ENCODE data around the gene VWA3B. TPM values are rescaled to one million over a fixed set of nuclear protein-coding genes. Genes with fewer than 3 reads are reported as not detected.
"Not testable (repeated sequence)": the region's sequence is repeated elsewhere in the genome, so short reads cannot be mapped to it uniquely, and the experiment has no call there.

VWA3B gene
- total RNA-seq, 1 experiment from 2014 or later: not detected

DNA sequence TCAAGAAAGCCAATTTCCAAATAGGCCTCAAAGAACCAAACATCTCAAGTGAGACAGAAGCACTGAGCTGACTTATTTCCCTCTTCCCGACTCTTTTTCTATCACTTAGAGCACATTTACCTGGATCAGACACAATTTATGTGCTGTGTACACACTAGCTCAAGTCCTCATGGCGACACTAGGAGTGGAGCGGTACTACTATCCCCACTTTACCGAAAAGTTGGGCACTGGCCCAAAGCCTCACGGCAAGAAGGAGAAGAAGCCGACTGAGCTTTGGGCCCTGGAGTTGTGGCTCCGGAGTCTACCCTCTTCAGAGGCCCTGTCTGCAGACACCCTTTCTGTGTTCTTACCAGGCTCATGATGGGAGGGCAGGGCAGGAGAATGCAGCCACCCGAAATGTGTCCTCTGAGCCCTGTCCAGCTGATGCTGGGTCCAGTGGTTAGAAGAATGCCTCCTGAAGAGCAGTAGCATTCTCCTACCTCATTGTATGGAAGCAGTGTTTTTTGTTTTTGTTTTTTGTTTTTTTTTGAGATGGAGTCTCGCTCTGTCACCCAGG is 167.6 kb downstream of the VWA3B start:
- no peak overlapping the region for H3K27ac ChIP-seq (ENCODE audit: low read depth, low read length, poor library complexity, severe bottlenecking)
- H3K27me3 ChIP-seq (replicated peaks; ENCODE audit: insufficient read depth, low read depth, low read length, poor library complexity): peaks cover 15% of the 10 kb centered on the region
- H3K36me3 ChIP-seq (ENCODE audit: insufficient read depth, low read length, poor library complexity, severe bottlenecking): no peaks in the 10 kb centered on the region
- H3K9me3 ChIP-seq (ENCODE audit: low read depth, low read length, poor library complexity, severe bottlenecking): no peaks in the 10 kb centered on the region
- H3K4me1 ChIP-seq (ENCODE audit: insufficient read depth, low read length, poor library complexity, severe bottlenecking): no peaks in the 10 kb centered on the region
- DNase-seq (ENCODE audit: low spot score): no peak
- intact Hi-C loops (cut with micrococcal nuclease; ENCODE audit: unreplicated experiment): no loop called here
- CTCF ChIA-PET: no interaction called here
- TF ChIP-seq, protein P1, sequence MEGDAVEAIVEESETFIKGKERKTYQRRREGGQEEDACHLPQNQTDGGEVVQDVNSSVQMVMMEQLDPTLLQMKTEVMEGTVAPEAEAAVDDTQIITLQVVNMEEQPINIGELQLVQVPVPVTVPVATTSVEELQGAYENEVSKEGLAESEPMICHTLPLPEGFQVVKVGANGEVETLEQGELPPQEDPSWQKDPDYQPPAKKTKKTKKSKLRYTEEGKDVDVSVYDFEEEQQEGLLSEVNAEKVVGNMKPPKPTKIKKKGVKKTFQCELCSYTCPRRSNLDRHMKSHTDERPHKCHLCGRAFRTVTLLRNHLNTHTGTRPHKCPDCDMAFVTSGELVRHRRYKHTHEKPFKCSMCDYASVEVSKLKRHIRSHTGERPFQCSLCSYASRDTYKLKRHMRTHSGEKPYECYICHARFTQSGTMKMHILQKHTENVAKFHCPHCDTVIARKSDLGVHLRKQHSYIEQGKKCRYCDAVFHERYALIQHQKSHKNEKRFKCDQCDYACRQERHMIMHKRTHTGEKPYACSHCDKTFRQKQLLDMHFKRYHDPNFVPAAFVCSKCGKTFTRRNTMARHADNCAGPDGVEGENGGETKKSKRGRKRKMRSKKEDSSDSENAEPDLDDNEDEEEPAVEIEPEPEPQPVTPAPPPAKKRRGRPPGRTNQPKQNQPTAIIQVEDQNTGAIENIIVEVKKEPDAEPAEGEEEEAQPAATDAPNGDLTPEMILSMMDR (conservative IDR thresholded peaks at IDR 0.05; ENCODE audit: low read depth, low read length): no peak
- no peak for TF ChIP-seq EZH2 (IDR thresholded peaks at IDR 0.05; ENCODE audit: borderline replicate concordance, low read depth, low read length, poor library complexity, severe bottlenecking)
- POLR2A ChIA-PET (ENCODE audit: low non-redundant PET): no interaction called here
- BruUV-seq (replicated peaks): no TSS peak
- H3K4me3 ChIP-seq (ENCODE audit: low read depth, low read length, poor library complexity, severe bottlenecking): no peak overlapping the region

DNA sequence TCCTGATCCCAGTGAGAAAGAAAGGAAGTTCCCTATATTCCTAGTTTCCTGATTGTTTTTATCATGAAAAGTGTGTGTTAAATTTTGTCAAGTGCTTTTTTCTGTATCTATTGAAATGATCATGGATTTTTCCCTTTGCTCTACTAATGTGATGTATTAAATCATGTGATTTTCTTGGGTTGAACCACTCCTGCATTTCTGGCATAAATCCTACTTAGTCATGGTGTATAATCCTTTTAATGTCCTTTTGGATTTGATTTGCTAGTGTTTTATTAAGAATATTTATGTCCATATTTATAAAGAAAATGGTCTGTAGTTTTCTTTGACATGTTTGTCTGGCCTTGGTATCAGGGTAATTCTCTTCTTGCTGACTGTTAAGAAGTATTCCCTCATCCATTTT is 171.9 kb downstream of the VWA3B start:
- BruUV-seq (replicated peaks): no TSS peak
- H3K9me3 ChIP-seq (ENCODE audit: low read depth, low read length, poor library complexity, severe bottlenecking): peaks cover 13% of the 10 kb centered on the region

DNA sequence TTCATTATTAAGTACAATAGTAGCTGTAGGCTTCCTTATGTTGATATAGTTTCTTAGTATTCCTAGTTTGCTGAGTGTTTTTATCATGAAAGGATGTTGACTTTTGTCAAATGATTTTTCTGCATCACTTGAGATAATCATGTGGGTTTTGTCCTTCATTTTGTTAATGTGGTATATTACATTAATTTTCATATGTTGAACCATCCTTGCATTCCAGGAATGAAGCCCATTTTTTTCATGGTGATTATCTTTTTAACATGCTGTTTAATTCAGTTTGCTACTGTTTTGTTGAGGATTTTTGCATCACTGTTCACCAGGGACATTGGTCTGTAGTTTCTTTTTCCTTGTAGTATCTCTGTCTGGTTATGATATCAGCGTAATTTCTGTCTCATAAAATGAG is 176.4 kb downstream of the VWA3B start:
- Histone ChIP-seq H3K27me3 (replicated peaks; ENCODE audit: insufficient read depth, low read depth, low read length, poor library complexity) (peaks cover 2% of the 10 kb centered on the region), H3K4me3 (ENCODE audit: low read depth, low read length, poor library complexity, severe bottlenecking) (no peak overlapping the region), H3K4me1 (ENCODE audit: insufficient read depth, low read length, poor library complexity, severe bottlenecking) (no peaks in the 10 kb centered on the region), H3K9me3 (ENCODE audit: low read depth, low read length, poor library complexity, severe bottlenecking) (peaks cover 17% of the 10 kb centered on the region), H3K36me3 (ENCODE audit: insufficient read depth, low read length, poor library complexity, severe bottlenecking) (no peaks in the 10 kb centered on the region), H3K27ac (ENCODE audit: low read depth, low read length, poor library complexity, severe bottlenecking) (no peak overlapping the region)
- BruUV-seq (replicated peaks): no TSS peak
- intact Hi-C loops (cut with micrococcal nuclease; ENCODE audit: unreplicated experiment): no loop called here
- DNase-seq (ENCODE audit: low spot score): no peak
- POLR2A ChIA-PET (ENCODE audit: low non-redundant PET): no interaction called here
- CTCF ChIA-PET: no interaction called here
- TF ChIP-seq, protein P1 (conservative IDR thresholded peaks at IDR 0.05; ENCODE audit: low read depth, low read length): no peak
- no peak for TF ChIP-seq EZH2 (IDR thresholded peaks at IDR 0.05; ENCODE audit: borderline replicate concordance, low read depth, low read length, poor library complexity, severe bottlenecking)

More for the DNA sequence above, 171.9 kb downstream of the VWA3B start:
- Histone ChIP-seq H3K36me3 (ENCODE audit: insufficient read depth, low read length, poor library complexity, severe bottlenecking) (no peaks in the 10 kb centered on the region), H3K27ac (ENCODE audit: low read depth, low read length, poor library complexity, severe bottlenecking) (no peak overlapping the region), H3K4me3 (ENCODE audit: low read depth, low read length, poor library complexity, severe bottlenecking) (no peak overlapping the region), H3K4me1 (ENCODE audit: insufficient read depth, low read length, poor library complexity, severe bottlenecking) (no peaks in the 10 kb centered on the region), H3K27me3 (replicated peaks; ENCODE audit: insufficient read depth, low read depth, low read length, poor library complexity) (peaks cover 15% of the 10 kb centered on the region)
- ChIA-PET CTCF (no interaction called here), POLR2A (ENCODE audit: low non-redundant PET) (no interaction called here)
- no peak for DNase-seq (ENCODE audit: low spot score)
- intact Hi-C loops (cut with micrococcal nuclease; ENCODE audit: unreplicated experiment): no loop called here
- TF ChIP-seq EZH2 (IDR thresholded peaks at IDR 0.05; ENCODE audit: borderline replicate concordance, low read depth, low read length, poor library complexity, severe bottlenecking): no peak
- TF ChIP-seq, protein P1 (conservative IDR thresholded peaks at IDR 0.05; ENCODE audit: low read depth, low read length): no peak

DNA sequence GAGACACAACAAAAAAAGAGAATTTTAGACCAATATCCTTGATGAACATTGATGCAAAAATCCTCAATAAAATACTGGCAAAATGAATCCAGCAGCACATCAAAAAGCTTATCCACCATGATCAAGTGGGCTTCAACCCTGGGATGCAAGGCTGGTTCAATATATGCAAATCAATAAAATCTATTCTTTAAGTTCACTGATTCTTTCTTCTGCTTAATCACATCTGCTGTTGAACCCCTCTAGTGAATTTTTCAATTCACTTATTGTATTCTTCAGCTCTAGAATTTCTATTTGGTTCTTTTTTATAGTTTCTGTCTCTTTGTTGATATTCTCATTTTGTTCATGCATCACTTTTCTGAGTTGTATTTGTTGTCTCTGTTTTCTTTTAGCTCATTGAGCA is 181.3 kb downstream of the VWA3B start:
- H3K4me3 ChIP-seq (ENCODE audit: low read depth, low read length, poor library complexity, severe bottlenecking); H3K27me3 ChIP-seq (replicated peaks; ENCODE audit: insufficient read depth, low read depth, low read length, poor library complexity); DNase-seq (ENCODE audit: low spot score); H3K27ac ChIP-seq (ENCODE audit: low read depth, low read length, poor library complexity, severe bottlenecking); H3K4me1 ChIP-seq (ENCODE audit: insufficient read depth, low read length, poor library complexity, severe bottlenecking); BruUV-seq (replicated peaks); H3K36me3 ChIP-seq (ENCODE audit: insufficient read depth, low read length, poor library complexity, severe bottlenecking); POLR2A ChIA-PET (ENCODE audit: low non-redundant PET); CTCF ChIA-PET: not testable (repeated sequence)
- H3K9me3 ChIP-seq (ENCODE audit: low read depth, low read length, poor library complexity, severe bottlenecking): peaks cover 11% of the 10 kb centered on the region
- intact Hi-C loops (cut with micrococcal nuclease; ENCODE audit: unreplicated experiment): loop anchor here (5.0 kb wide), 1 partner anchor 676 kb away; no protein-coding TSS in a partner anchor

Data from A673 (cell line).